Measurements from ENCODE around the gene FTSJ1.

Gene FTSJ1

GRCh38 chrX:48530736-48531135 is 54.7 kb downstream of the FTSJ1 start:
- DNase-seq, result no peak

GRCh38 chrX:48531358-48531959 is 55.5 kb downstream of the FTSJ1 start:
- DNase-seq, result no peak

DNA sequence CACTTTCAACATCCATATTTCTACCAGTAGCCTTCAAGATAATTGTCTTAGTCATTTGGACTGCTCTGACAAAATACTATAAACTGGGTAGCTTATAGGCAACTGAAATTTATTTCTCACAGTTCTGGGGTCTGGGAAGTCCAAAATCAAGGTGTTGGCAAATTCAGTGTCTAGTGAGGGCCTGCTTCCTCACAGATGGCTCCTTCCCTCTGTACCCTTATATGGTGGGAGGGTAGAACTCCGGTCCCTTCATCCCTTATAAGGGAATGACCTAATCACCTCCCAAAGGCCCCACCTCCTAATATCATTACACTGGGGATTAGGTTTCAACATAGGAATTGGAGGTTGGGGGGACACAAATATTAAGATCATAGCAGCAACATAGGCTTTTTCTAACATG is 56.2 kb downstream of the FTSJ1 start:
- no peak for DNase-seq

- no peak for DNase-seq
Observed at GRCh38 chrX:48533165-48533564, 57.2 kb downstream of the FTSJ1 start.
